ENCODE results near the gene ARF1. TPM values are rescaled to one million over a fixed set of nuclear protein-coding genes. Genes with fewer than 3 reads are reported as not detected.

The ARF1 gene
- total RNA-seq, 1 experiment from 2014 or later, result 395 TPM

GRCh38 chr1:228079601-228080263 lies 2.8 kb upstream of the ARF1 start:
- Histone ChIP-seq H3K4me1 (ENCODE audit: insufficient read depth, low read length, poor library complexity, severe bottlenecking) (peaks cover 7% of the 10 kb centered on the region), H3K27me3 (replicated peaks; ENCODE audit: insufficient read depth, low read depth, low read length, poor library complexity) (no peaks in the 10 kb centered on the region), H3K9me3 (ENCODE audit: low read depth, low read length, poor library complexity, severe bottlenecking) (no peaks in the 10 kb centered on the region), H3K27ac (ENCODE audit: low read depth, low read length, poor library complexity, severe bottlenecking) (no peak overlapping the region), H3K4me3 (ENCODE audit: low read depth, low read length, poor library complexity, severe bottlenecking) (no peak overlapping the region), H3K36me3 (ENCODE audit: insufficient read depth, low read length, poor library complexity, severe bottlenecking) (no peaks in the 10 kb centered on the region)
- DNase-seq (ENCODE audit: low spot score), result no peak
- no peak for TF ChIP-seq EZH2 (IDR thresholded peaks at IDR 0.05; ENCODE audit: borderline replicate concordance, low read depth, low read length, poor library complexity, severe bottlenecking)
- TF ChIP-seq CTCF (conservative IDR thresholded peaks at IDR 0.05; ENCODE audit: low read depth, low read length), result no peak
- no TSS peak for BruUV-seq (replicated peaks)
- intact Hi-C loops (cut with micrococcal nuclease; ENCODE audit: unreplicated experiment), result loop anchor here (5.0 to 10.0 kb wide), 2 partner anchors 77 to 315 kb away; no protein-coding TSS in a partner anchor
- CTCF ChIA-PET, result no interaction called here
- POLR2A ChIA-PET (ENCODE audit: low non-redundant PET), result no interaction called here

GRCh38 chr1:228081144-228081543 lies 1.4 kb upstream of the ARF1 start:
- Histone ChIP-seq H3K4me1 (ENCODE audit: insufficient read depth, low read length, poor library complexity, severe bottlenecking) (peaks cover 20% of the 10 kb centered on the region), H3K9me3 (ENCODE audit: low read depth, low read length, poor library complexity, severe bottlenecking) (no peaks in the 10 kb centered on the region), H3K36me3 (ENCODE audit: insufficient read depth, low read length, poor library complexity, severe bottlenecking) (no peaks in the 10 kb centered on the region), H3K27ac (ENCODE audit: low read depth, low read length, poor library complexity, severe bottlenecking) (peak overlapping the region; percentile 98), H3K4me3 (ENCODE audit: low read depth, low read length, poor library complexity, severe bottlenecking) (peak overlapping the region; percentile 98), H3K27me3 (replicated peaks; ENCODE audit: insufficient read depth, low read depth, low read length, poor library complexity) (no peaks in the 10 kb centered on the region)
- intact Hi-C loops (cut with micrococcal nuclease; ENCODE audit: unreplicated experiment), result no loop called here
- ChIA-PET CTCF (no interaction called here), POLR2A (ENCODE audit: low non-redundant PET) (no interaction called here)
- TF ChIP-seq EZH2 (IDR thresholded peaks at IDR 0.05; ENCODE audit: borderline replicate concordance, low read depth, low read length, poor library complexity, severe bottlenecking) (no peak), CTCF (conservative IDR thresholded peaks at IDR 0.05; ENCODE audit: low read depth, low read length) (no peak)
- DNase-seq (ENCODE audit: low spot score), result no peak
- BruUV-seq (replicated peaks), result no TSS peak

- no peaks in the 10 kb centered on the region for H3K9me3 ChIP-seq (ENCODE audit: low read depth, low read length, poor library complexity, severe bottlenecking)
- peaks cover 24% of the 10 kb centered on the region for H3K4me1 ChIP-seq (ENCODE audit: insufficient read depth, low read length, poor library complexity, severe bottlenecking)
- TF ChIP-seq EZH2 (IDR thresholded peaks at IDR 0.05; ENCODE audit: borderline replicate concordance, low read depth, low read length, poor library complexity, severe bottlenecking) (no peak), CTCF (conservative IDR thresholded peaks at IDR 0.05; ENCODE audit: low read depth, low read length) (no peak)
- no peaks in the 10 kb centered on the region for H3K27me3 ChIP-seq (replicated peaks; ENCODE audit: insufficient read depth, low read depth, low read length, poor library complexity)
- no TSS peak for BruUV-seq (replicated peaks)
- H3K27ac ChIP-seq (ENCODE audit: low read depth, low read length, poor library complexity, severe bottlenecking), result peak overlapping the region; percentile 98
- CTCF ChIA-PET, result interaction anchor here (1.0 kb wide), 1 partner anchor 82 kb away, joined by 3 read pairs; no protein-coding TSS in a partner anchor
- H3K36me3 ChIP-seq (ENCODE audit: insufficient read depth, low read length, poor library complexity, severe bottlenecking), result no peaks in the 10 kb centered on the region
- intact Hi-C loops (cut with micrococcal nuclease; ENCODE audit: unreplicated experiment), result no loop called here
- peak overlapping the region; percentile 98 for H3K4me3 ChIP-seq (ENCODE audit: low read depth, low read length, poor library complexity, severe bottlenecking)
- POLR2A ChIA-PET (ENCODE audit: low non-redundant PET), result no interaction called here
- no peak for DNase-seq (ENCODE audit: low spot score)
Measured at GRCh38 chr1:228081578-228082213, 812 bp upstream of the ARF1 start.
